Measurements from ENCODE around the gene ANO9. TPM values are rescaled to one million over a fixed set of nuclear protein-coding genes. Genes with fewer than 3 reads are reported as not detected.
A peak's percentile ranks its signal among the peaks of the same experiment; 100 is the strongest.
"Not testable (repeated sequence)": the region's sequence is repeated elsewhere in the genome, so short reads cannot be mapped to it uniquely, and the experiment has no call there.

Gene ANO9
- total RNA-seq, 2 experiments from 2014 or later: 88.2 to 94.2 TPM

DNA sequence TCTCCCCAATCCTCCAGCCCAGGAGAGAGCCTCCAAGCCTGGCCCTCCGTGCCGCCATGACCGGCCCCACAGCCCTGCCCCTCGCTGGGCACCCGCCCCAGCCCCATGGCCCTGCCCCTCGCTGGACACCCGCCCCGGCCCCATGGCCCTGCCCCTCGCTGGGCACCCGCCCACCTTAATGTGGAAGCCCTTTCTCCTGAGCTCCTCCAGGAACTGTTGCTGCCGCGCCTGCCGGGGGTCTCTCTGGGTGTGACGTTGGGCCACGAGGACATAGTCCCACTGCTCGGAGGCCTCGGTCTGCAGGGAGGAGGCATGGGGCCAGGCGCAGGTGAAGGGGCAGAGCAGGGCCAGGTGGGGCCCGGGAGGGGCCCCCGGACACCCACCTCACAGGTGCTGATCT is 8.2 kb downstream of the ANO9 start:
- no peak for DNase-seq
- ChIA-PET CTCF (no interaction called here), POLR2A (interaction anchor here (0.6 kb wide), 1 partner anchor 30 kb away, joined by 3 read pairs; no protein-coding TSS in a partner anchor)
- Mint-ChIP-seq H3K4me1 (peaks cover 17% of the 10 kb centered on the region), H3K27me3 (no peaks in the 10 kb centered on the region), H3K27ac (no peak overlapping the region), H3K9me3 (no peaks in the 10 kb centered on the region), H3K4me3 (no peak overlapping the region), H3K36me3 (ENCODE audit: low read depth) (peaks cover 4% of the 10 kb centered on the region)

- DNase-seq: no peak
- Mint-ChIP-seq H3K4me3 (no peak overlapping the region), H3K36me3 (ENCODE audit: low read depth) (peaks cover 4% of the 10 kb centered on the region), H3K27ac (no peak overlapping the region), H3K9me3 (no peaks in the 10 kb centered on the region), H3K27me3 (no peaks in the 10 kb centered on the region), H3K4me1 (peaks cover 14% of the 10 kb centered on the region)
- ChIA-PET POLR2A (interaction anchor here (0.6 kb wide), 1 partner anchor 30 kb away, joined by 3 read pairs; no protein-coding TSS in a partner anchor), CTCF (no interaction called here)
Observed at GRCh38 chr11:433111-433510, 8.7 kb downstream of the ANO9 start.

DNA sequence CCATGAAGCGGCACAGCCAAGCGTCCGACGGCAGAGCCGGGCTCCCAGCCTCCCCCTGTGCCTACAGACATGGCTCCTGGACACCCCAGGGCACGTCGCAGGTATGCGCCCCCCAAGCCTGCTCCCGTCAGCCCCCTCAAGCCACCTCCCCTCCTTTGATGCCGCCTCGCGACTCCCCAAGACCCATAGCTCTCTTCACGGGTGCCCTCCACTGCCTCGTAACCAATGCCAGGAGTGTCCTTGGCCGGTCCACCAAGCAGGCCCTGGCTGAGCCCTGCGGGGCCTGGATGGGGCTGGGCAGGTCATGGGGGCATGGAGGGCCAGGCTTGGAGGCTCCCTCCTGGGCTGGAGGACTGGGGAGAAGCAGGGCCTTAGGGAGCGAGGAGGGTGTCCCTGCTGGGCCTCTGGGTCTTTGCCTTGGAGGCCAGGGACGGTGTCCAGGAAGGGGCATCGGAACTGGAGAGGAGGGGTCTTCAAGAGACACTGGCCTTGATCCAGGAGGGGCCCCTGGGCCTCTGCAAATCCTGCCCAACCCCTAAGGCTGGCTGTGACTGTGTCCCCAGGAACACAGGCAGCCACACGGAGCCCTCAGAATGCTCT is 9.2 kb downstream of the ANO9 start:
- CTCF ChIA-PET: no interaction called here
- peaks cover 11% of the 10 kb centered on the region for H3K4me1 Mint-ChIP-seq
- DNase-seq: no peak
- peaks cover 4% of the 10 kb centered on the region for H3K36me3 Mint-ChIP-seq (ENCODE audit: low read depth)
- H3K27ac Mint-ChIP-seq: no peak overlapping the region
- H3K27me3 Mint-ChIP-seq: no peaks in the 10 kb centered on the region
- no peaks in the 10 kb centered on the region for H3K9me3 Mint-ChIP-seq
- H3K4me3 Mint-ChIP-seq: no peak overlapping the region
- POLR2A ChIA-PET: no interaction called here

- peaks cover 6% of the 10 kb centered on the region for H3K36me3 Mint-ChIP-seq (ENCODE audit: low read depth)
- POLR2A ChIA-PET: no interaction called here
- CTCF ChIA-PET: no interaction called here
- H3K27me3 Mint-ChIP-seq: no peaks in the 10 kb centered on the region
- H3K4me1 Mint-ChIP-seq: peaks cover 5% of the 10 kb centered on the region
- H3K4me3 Mint-ChIP-seq: no peak overlapping the region
- no peaks in the 10 kb centered on the region for H3K9me3 Mint-ChIP-seq
- H3K27ac Mint-ChIP-seq: no peak overlapping the region
- no peak for DNase-seq
Observed at GRCh38 chr11:431921-432320, 9.9 kb downstream of the ANO9 start.

- no peak overlapping the region for H3K27ac Mint-ChIP-seq
- no peak for DNase-seq
- no peaks in the 10 kb centered on the region for H3K27me3 Mint-ChIP-seq
- H3K36me3 Mint-ChIP-seq (ENCODE audit: low read depth): peaks cover 14% of the 10 kb centered on the region
- no peak overlapping the region for H3K4me3 Mint-ChIP-seq
- ChIA-PET POLR2A (no interaction called here), CTCF (no interaction called here)
- H3K9me3 Mint-ChIP-seq: no peaks in the 10 kb centered on the region
- peaks cover 2% of the 10 kb centered on the region for H3K4me1 Mint-ChIP-seq
Observed at GRCh38 chr11:429931-430456, 11.8 kb downstream of the ANO9 start.

- CTCF ChIA-PET: no interaction called here
- no peak for DNase-seq
- H3K4me1 Mint-ChIP-seq: no peaks in the 10 kb centered on the region
- POLR2A ChIA-PET: no interaction called here
- no peak overlapping the region for H3K27ac Mint-ChIP-seq
- no peaks in the 10 kb centered on the region for H3K27me3 Mint-ChIP-seq
- no peak overlapping the region for H3K4me3 Mint-ChIP-seq
- no peaks in the 10 kb centered on the region for H3K9me3 Mint-ChIP-seq
- H3K36me3 Mint-ChIP-seq (ENCODE audit: low read depth): peaks cover 18% of the 10 kb centered on the region
Observed at GRCh38 chr11:429391-429790, 12.4 kb downstream of the ANO9 start.

GRCh38 chr11:428295-428694 is 13.5 kb downstream of the ANO9 start:
- DNase-seq: no peak
- H3K27me3 Mint-ChIP-seq: no peaks in the 10 kb centered on the region
- H3K4me1 Mint-ChIP-seq: no peaks in the 10 kb centered on the region
- peaks cover 20% of the 10 kb centered on the region for H3K36me3 Mint-ChIP-seq (ENCODE audit: low read depth)
- H3K4me3 Mint-ChIP-seq: no peak overlapping the region
- H3K27ac Mint-ChIP-seq: no peak overlapping the region
- ChIA-PET CTCF (interaction anchor here (1.0 kb wide), 1 partner anchor 12 kb away, joined by 3 read pairs; no protein-coding TSS in a partner anchor), POLR2A (no interaction called here)
- no peaks in the 10 kb centered on the region for H3K9me3 Mint-ChIP-seq

DNA sequence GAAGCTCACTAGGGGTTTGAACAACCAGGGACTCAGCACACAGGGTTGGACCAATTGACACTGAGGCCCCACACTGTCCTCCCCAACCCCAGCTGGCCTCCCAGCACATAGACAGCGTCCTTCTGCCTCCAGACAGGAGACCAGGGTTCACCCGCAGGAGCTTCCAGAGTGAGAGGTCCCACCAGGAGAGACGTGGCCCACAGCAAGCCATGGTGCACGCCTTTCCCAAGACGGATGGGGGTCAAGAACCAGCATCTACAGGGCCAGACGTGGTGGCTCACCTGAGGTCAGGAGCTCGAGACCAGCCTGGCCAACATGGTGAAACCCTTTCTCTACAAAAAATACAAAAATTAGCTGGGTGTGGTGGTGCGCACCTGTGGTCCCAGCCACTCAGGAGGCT is 15.0 kb downstream of the ANO9 start:
- H3K27ac Mint-ChIP-seq: no peak overlapping the region
- H3K4me1 Mint-ChIP-seq: no peaks in the 10 kb centered on the region
- H3K4me3 Mint-ChIP-seq: no peak overlapping the region
- no peaks in the 10 kb centered on the region for H3K27me3 Mint-ChIP-seq
- CTCF ChIA-PET: interaction anchor here (1.6 kb wide), 2 partner anchors 11 to 18 kb away, joined by 4 to 5 read pairs; no protein-coding TSS in a partner anchor
- POLR2A ChIA-PET: no interaction called here
- no peaks in the 10 kb centered on the region for H3K9me3 Mint-ChIP-seq
- H3K36me3 Mint-ChIP-seq (ENCODE audit: low read depth): peaks cover 17% of the 10 kb centered on the region
- DNase-seq: no peak

GRCh38 chr11:425301-425700 is 16.5 kb downstream of the ANO9 start:
- Mint-ChIP-seq H3K4me1 (no peaks in the 10 kb centered on the region), H3K9me3 (no peaks in the 10 kb centered on the region), H3K36me3 (ENCODE audit: low read depth) (peaks cover 17% of the 10 kb centered on the region), H3K4me3 (no peak overlapping the region), H3K27ac (peak overlapping the region; percentile 12), H3K27me3 (no peaks in the 10 kb centered on the region)
- ChIA-PET CTCF (no interaction called here), POLR2A (no interaction called here)
- DNase-seq: no peak

DNA sequence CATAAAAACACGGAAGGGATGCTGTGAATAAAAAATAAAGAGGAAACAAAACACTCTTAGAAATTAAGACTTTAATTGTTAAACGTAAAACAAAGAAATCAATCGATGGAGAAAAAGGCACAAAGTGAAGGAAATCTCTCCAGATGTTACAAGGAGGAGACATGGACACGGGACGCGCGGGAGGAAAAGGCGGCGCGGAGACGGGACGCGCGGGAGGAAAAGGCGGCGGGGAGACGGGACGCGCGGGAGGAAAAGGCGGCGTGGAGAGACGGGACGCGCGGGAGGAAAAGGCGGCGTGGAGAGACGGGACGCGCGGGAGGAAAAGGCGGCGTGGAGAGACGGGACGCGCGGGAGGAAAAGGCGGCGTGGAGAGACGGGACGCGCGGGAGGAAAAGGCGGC is 17.0 kb downstream of the ANO9 start:
- H3K27me3 Mint-ChIP-seq, H3K27ac Mint-ChIP-seq, H3K9me3 Mint-ChIP-seq, H3K4me1 Mint-ChIP-seq, DNase-seq, POLR2A ChIA-PET, H3K4me3 Mint-ChIP-seq: not testable (repeated sequence)
- CTCF ChIA-PET: interaction anchor here (0.9 kb wide), 1 partner anchor 94 kb away, joined by 3 read pairs; no protein-coding TSS in a partner anchor
- H3K36me3 Mint-ChIP-seq (ENCODE audit: low read depth): peaks cover 17% of the 10 kb centered on the region

DNA sequence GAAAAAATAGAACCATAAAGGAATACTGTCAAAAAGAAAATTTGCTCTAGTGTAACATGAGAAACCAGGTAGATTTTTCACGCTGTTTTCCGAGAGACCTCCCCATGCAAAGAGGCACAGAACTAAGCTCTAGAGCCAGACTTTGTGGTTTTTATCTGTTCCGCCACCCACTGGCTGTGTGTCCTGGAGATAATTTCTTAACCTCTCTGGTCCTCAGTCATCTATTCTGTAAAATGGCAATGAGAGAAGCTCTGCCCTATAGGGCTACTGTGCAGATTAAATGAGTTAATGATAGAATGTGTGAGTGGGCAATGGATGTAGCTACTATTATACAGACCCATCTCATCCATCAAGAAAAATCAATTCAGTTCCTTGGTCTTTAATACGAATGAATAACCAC is 17.6 kb downstream of the ANO9 start:
- Mint-ChIP-seq H3K27me3 (no peaks in the 10 kb centered on the region), H3K4me1 (no peaks in the 10 kb centered on the region), H3K27ac (no peak overlapping the region), H3K9me3 (no peaks in the 10 kb centered on the region), H3K36me3 (ENCODE audit: low read depth) (peaks cover 17% of the 10 kb centered on the region), H3K4me3 (no peak overlapping the region)
- no peak for DNase-seq
- ChIA-PET POLR2A (no interaction called here), CTCF (interaction anchor here (0.9 kb wide), 1 partner anchor 95 kb away, joined by 3 read pairs; no protein-coding TSS in a partner anchor)

DNA sequence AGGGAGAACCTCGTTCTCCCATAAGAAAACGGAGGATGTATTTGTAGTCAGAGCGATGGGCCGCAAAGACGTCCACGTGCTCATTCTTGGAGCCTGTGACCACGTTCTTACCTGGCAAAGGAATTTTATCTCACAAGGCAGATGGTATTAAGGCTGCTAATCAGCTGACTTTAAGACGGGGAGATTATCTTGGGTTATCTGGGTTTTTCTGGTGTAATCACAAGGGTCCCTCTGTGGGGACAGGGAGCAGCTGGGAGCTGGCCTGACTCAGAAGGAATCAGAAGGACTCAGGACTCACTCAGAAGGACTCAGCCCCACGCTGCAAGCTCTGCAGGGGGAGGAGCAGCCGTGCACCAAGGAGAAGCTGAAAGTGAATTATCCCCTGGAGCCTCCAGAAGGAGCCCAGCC is 19.6 kb downstream of the ANO9 start:
- no peaks in the 10 kb centered on the region for H3K27me3 Mint-ChIP-seq
- POLR2A ChIA-PET: no interaction called here
- CTCF ChIA-PET: interaction anchor here (1.7 kb wide), 1 partner anchor 15 kb away, joined by 3 read pairs; no protein-coding TSS in a partner anchor
- peaks cover 7% of the 10 kb centered on the region for H3K4me1 Mint-ChIP-seq
- no peaks in the 10 kb centered on the region for H3K9me3 Mint-ChIP-seq
- no peak overlapping the region for H3K4me3 Mint-ChIP-seq
- peaks cover 19% of the 10 kb centered on the region for H3K36me3 Mint-ChIP-seq (ENCODE audit: low read depth)
- no peak overlapping the region for H3K27ac Mint-ChIP-seq
- DNase-seq: no peak

- ChIA-PET CTCF (interaction anchor here (0.7 kb wide), 1 partner anchor 22 kb away, joined by 3 read pairs; no protein-coding TSS in a partner anchor), POLR2A (no interaction called here)
- DNase-seq: no peak
- H3K4me1 Mint-ChIP-seq: peaks cover 11% of the 10 kb centered on the region
- no peaks in the 10 kb centered on the region for H3K27me3 Mint-ChIP-seq
- no peak overlapping the region for H3K27ac Mint-ChIP-seq
- no peaks in the 10 kb centered on the region for H3K9me3 Mint-ChIP-seq
- peaks cover 20% of the 10 kb centered on the region for H3K36me3 Mint-ChIP-seq (ENCODE audit: low read depth)
- no peak overlapping the region for H3K4me3 Mint-ChIP-seq
Observed at GRCh38 chr11:420911-421321, 20.9 kb downstream of the ANO9 start.

Measured in activated CD4-positive, alpha-beta T cell treated with anti-CD3 and anti-CD28 coated beads, Interleukin-2, amount 10 ng/mL, durations not matched to agents 7 days and 5 days (primary cell).